ENCODE results near the gene ALKBH3.

GRCh38 chr11:43895601-43896000, 15.0 kb downstream of the ALKBH3 start:
- TF ChIP-seq CTCF (IDR thresholded peaks at IDR 0.05; ENCODE audit: poor library complexity) (no peak), EZH2phosphoT487 (IDR thresholded peaks at IDR 0.05; ENCODE audit: low read depth, severe bottlenecking, unreplicated experiment) (no peak), EZH2 (IDR thresholded peaks at IDR 0.05; ENCODE audit: borderline replicate concordance) (no peak)
